SK-N-MC (cell line): Measurements from ENCODE around the gene ZSWIM3.

ENCODE experiments used
- DNase-seq: peaks from one replicate; pipeline ENCODE4 v3.0.0-alpha.2; 2011; ENCODE audit warnings: low read depth, low spot score
- H3K27ac ChIP-seq: fragments of 200-600 bp; sonication (generic); 2 replicates; pipeline ENCODE4 v1.5.1; 2016; ENCODE audit warnings: mixed run types
- H3K36me3 ChIP-seq: fragments of 200-600 bp; sonication (generic); 2 replicates; pipeline ENCODE4 v1.6.1; 2017; ENCODE audit warnings: antibody characterized with exemption, low read length, mixed read lengths; ENCODE audit not compliant: insufficient read depth
- H3K4me3 ChIP-seq: fragments of 200-600 bp; sonication (generic); 2 replicates; pipeline ENCODE4 v1.5.1; 2016
- H3K9ac ChIP-seq: fragments of 200-600 bp; sonication (generic); 2 replicates; pipeline ENCODE4 v1.8.0; 2017; ENCODE audit warnings: mixed run types, mixed read lengths; ENCODE audit not compliant: insufficient read length
- H3K9me3 ChIP-seq: fragments of 200-600 bp; sonication (generic); 2 replicates; pipeline ENCODE4 v1.6.1; 2017; ENCODE audit warnings: low read depth, mild to moderate bottlenecking, antibody characterized with exemption, low read length, moderate library complexity, mixed read lengths
- EZH2 ChIP-seq: fragments of 200-600 bp; sonication (generic); IDR thresholded peaks from one replicate; pipeline ENCODE4 v1.6.1; 2017; ENCODE audit warnings: antibody characterized with exemption
- FOXP2 ChIP-seq: optimal IDR thresholded peaks from 2 replicates; pipeline ENCODE3; 2011; ENCODE audit warnings: mild to moderate bottlenecking, moderate library complexity; ENCODE audit not compliant: insufficient read depth; ENCODE audit errors: extremely low read length, control extremely low read depth
- POLR2AphosphoS5 ChIP-seq: IDR thresholded peaks from 2 replicates; pipeline ENCODE4 v1.6.1; 2012; ENCODE audit warnings: mild to moderate bottlenecking, low read depth, low read length, borderline replicate concordance

ZSWIM3 gene

DNA sequence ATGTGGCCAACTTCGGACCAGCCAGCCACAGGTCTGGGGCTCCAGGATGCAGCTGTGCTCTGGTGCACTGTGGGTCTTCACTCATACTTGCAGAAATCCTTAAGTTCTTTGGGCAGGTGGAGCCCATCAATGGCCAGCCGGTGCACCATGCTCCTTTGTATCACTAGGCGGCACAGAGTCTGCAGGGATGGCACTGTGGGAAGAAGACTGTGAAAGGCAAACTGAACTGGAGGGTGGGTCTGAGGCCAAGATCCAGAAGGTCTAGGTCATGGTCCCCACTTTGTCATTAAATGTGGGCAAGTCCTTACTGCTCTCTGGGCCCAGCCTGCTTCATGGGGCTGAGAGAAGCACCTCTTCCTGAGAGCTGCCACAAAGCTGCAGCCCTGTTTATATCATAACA, 31.3 kb downstream of the ZSWIM3 start:
- H3K4me3 ChIP-seq = no peak overlapping the region
- no peak overlapping the region for H3K9ac ChIP-seq
- TF ChIP-seq POLR2AphosphoS5 (no peak), FOXP2 (no peak), EZH2 (no peak)
- DNase-seq = no peak
- H3K27ac ChIP-seq = no peak overlapping the region
- peaks cover 3% of the 10 kb centered on the region; the same call in 1 of the 2 replicates for H3K36me3 ChIP-seq
- no peaks in the 10 kb centered on the region for H3K9me3 ChIP-seq

DNA sequence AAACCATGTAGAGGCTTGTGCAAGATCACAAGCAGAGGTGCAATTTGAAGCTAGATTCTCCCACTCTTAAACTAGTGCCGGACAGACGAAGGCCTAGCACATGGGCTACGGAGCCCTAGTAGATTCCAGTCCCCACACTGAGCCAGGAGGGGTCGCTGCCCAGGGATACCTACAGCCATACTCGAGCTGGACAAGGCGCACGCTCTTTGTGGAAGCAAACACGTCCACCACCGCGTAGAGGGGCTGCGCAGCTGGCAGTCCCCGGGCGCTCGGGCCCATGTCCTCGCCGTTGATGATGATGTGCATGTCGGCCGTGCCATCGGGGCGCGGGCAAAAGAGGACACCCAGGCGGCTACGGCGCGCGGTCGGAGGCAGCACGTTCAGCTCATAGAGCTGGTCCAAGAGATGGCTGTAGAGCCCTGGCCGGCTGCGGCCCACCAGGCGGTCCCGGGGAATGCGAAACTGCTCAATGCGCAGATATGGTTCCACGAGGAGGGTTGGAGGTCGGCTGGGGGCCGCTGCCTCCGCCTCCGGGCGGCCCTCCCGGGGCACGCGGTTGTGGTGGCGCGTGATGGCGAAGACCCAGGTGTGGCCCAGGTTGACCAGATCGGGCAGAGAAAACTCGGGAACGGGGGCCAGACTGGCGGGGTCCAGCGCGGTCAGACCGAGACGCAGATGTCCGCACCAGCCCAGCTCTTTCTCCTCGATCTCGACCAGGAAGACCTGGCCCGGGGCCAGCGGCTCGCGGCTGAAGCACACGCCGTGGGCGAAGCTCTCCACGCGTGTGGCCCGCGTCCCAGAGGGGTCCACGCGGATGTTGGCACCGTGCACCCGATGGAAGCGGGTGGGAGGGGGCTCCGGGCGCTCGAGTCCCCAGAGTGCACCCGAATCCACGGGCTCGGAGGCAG, 32.9 kb downstream of the ZSWIM3 start:
- no peak for TF ChIP-seq EZH2
- no peak for TF ChIP-seq POLR2AphosphoS5
- peak overlapping the region; percentile 99 for H3K4me3 ChIP-seq
- no peaks in the 10 kb centered on the region for H3K9me3 ChIP-seq
- no peak overlapping the region for H3K27ac ChIP-seq
- no peak for DNase-seq
- no peaks in the 10 kb centered on the region for H3K36me3 ChIP-seq
- peak overlapping the region; percentile 93 for H3K9ac ChIP-seq

DNA sequence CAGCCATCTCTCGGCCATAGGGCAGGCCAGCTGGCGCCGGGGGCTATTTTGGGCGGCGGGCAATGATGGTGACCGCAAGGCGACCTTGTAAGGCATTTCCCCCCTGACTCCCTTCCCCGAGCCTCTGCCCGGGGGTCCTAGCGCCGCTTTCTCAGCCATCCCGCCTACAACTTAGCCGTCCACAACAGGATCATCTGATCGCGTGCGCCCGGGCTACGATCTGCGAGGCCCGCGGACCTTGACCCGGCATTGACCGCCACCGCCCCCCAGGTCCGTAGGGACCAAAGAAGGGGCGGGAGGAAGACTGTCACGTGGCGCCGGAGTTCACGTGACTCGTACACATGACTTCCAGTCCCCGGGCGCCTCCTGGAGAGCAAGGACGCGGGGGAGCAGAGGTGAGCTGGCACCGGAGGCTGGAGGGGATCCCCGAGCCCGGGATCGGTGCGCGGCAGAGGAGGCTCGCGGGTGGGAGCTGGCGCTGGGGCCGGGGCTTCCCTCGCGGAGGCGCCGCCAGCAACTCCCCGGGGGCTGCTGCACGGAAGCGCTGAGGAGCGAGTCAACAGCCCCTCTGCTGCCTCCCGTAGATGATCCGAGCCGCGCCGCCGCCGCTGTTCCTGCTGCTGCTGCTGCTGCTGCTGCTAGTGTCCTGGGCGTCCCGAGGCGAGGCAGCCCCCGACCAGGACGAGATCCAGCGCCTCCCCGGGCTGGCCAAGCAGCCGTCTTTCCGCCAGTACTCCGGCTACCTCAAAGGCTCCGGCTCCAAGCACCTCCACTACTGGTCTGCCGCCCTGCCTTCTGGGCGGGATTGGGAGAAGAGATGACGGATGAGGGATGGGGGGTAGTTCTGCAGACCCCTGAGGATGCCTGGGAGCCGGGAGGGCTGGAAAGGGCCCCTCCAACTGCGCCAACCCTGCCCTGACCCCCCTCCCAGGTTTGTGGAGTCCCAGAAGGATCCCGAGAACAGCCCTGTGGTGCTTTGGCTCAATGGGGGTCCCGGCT, 33.9 kb downstream of the ZSWIM3 start, which contains the start of the genes CTSA and NEURL2:
CTSA (plus strand) TSS at position 351 of the 999 bp plus-strand sequence; CDS start at position 585, 234 bp downstream.
NEURL2 (minus strand) TSS at position 224 of the 999 bp plus-strand sequence; CDS start at position 7, 217 bp downstream.
- Histone ChIP-seq H3K36me3 (no peaks in the 10 kb centered on the region), H3K9ac (peak within 1 kb of the TSS; percentile 93), H3K27ac (no peak within 1 kb of the TSS), H3K9me3 (no peaks in the 10 kb centered on the region), H3K4me3 (peak within 1 kb of the TSS; percentile 99)
- DNase-seq = no peak
- TF ChIP-seq FOXP2 (no peak), POLR2AphosphoS5 (peak; percentile 80; the same call in 1 of the 2 replicates)

DNA sequence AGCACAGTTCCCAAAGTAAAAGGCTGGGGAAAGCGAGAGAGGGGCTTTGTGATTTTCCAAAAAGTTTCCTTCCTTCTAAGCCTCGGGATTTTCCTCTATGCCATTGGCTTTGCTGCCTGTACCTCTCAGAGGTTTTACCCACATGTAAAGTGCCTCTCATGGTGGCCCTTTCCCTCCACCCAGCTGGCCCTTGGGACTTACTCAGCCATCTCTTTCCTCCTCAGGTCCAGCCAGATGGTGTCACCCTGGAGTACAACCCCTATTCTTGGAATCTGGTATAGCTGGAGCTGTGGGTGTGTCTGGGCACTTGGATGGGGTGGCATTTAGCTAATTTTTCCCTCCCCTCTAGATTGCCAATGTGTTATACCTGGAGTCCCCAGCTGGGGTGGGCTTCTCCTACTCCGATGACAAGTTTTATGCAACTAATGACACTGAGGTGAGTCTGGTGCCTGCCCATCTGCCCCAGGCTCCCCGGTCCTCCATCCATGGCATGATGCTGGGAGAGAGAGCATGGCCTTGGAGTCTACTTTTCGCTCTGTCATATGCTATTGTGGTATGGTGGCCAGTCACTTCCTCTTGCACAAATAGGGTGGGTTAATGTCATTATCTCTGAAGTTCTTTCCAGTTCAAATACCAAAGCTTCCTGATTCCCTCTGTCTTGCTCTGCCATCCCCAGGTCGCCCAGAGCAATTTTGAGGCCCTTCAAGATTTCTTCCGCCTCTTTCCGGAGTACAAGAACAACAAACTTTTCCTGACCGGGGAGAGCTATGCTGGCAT, 34.8 kb downstream of the ZSWIM3 start:
- TF ChIP-seq POLR2AphosphoS5 (no peak), FOXP2 (no peak), EZH2 (no peak)
- H3K27ac ChIP-seq = no peak overlapping the region
- H3K9ac ChIP-seq = peak overlapping the region; percentile 93
- no peaks in the 10 kb centered on the region for H3K9me3 ChIP-seq
- DNase-seq = no peak
- H3K36me3 ChIP-seq = peaks cover 2% of the 10 kb centered on the region; the same call in 1 of the 2 replicates
- H3K4me3 ChIP-seq = peak overlapping the region; percentile 99

DNA sequence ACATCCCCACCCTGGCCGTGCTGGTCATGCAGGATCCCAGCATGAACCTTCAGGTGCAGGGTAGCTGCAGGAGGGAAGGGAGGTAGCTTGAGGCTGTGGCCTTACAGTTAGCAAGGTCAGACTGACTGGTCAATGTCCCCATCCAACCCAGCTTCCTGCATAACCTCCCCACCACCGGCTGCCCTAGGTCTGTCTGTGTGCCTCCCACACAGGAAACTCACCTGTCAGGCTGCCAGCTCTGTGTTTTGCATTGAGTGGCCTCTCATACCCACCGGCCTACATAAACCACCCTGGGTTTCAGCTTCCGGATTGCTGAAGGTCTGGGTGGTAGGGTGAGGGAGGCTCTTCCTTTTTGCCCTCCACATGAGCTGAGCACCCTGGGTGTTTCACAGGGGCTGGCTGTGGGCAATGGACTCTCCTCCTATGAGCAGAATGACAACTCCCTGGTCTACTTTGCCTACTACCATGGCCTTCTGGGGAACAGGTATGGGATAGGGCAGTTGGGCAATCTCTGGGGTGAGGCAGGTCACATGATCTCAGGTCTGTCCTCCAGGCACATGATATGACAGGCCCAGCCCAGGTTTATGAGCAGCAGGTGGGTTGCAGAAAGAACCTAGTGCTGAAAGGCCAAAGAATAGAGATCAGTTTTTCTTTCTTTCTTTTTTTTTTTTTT, 35.5 kb downstream of the ZSWIM3 start:
- TF ChIP-seq FOXP2 = no peak
- Histone ChIP-seq H3K9ac (no peak overlapping the region), H3K36me3 (peaks cover 10% of the 10 kb centered on the region; the same call in 1 of the 2 replicates), H3K4me3 (no peak overlapping the region), H3K27ac (no peak overlapping the region), H3K9me3 (no peaks in the 10 kb centered on the region)
- DNase-seq = no peak

DNA sequence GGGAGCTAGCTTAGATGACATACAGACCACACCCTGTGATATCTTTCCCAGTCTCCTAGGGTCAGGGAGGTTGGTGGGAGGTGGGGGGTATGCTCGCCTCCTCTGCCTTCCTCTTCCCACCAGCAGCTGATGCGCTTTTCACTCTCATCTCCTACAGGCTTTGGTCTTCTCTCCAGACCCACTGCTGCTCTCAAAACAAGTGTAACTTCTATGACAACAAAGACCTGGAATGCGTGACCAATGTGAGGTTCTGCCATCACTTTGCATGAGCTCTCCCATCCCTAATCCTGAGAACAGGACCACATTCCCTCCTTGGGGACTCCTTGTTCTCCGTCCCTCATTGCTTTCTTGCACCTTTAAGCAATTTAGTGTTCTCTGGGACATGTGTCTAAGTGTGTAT, 36.4 kb downstream of the ZSWIM3 start:
- H3K9me3 ChIP-seq = no peaks in the 10 kb centered on the region
- H3K9ac ChIP-seq = no peak overlapping the region
- no peak for DNase-seq
- peaks cover 10% of the 10 kb centered on the region; the same call in 1 of the 2 replicates for H3K36me3 ChIP-seq
- H3K27ac ChIP-seq = no peak overlapping the region
- TF ChIP-seq FOXP2 = no peak
- TF ChIP-seq POLR2AphosphoS5 = no peak
- no peak for TF ChIP-seq EZH2
- no peak overlapping the region for H3K4me3 ChIP-seq

DNA sequence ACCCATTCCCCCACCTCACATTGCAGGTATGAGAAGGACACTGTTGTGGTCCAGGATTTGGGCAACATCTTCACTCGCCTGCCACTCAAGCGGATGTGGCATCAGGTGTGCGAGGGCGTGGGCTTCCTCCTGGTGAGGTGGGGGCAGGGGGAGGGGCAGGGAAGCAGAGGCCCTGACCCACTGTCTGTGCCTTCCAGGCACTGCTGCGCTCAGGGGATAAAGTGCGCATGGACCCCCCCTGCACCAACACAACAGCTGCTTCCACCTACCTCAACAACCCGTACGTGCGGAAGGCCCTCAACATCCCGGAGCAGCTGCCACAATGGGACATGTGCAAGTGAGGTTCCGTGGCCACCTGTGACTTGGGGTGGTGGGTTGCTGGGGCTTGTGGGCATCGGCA, 37.4 kb downstream of the ZSWIM3 start:
- Histone ChIP-seq H3K4me3 (no peak overlapping the region), H3K27ac (no peak overlapping the region), H3K9me3 (no peaks in the 10 kb centered on the region), H3K36me3 (peaks cover 10% of the 10 kb centered on the region; the same call in 1 of the 2 replicates), H3K9ac (no peak overlapping the region)
- TF ChIP-seq EZH2 (no peak), POLR2AphosphoS5 (no peak), FOXP2 (no peak)
- no peak for DNase-seq
